ENCODE results near the gene SLC9A8.

Gene SLC9A8

GRCh38 chr20:49889001-49889934, 76.6 kb downstream of the SLC9A8 start:
- no peak for DNase-seq (ENCODE audit: extremely low read depth, low read depth)
- no peak for TF ChIP-seq CTCF (IDR thresholded peaks at IDR 0.05; ENCODE audit: low read depth, low read length)

- no peak for DNase-seq (ENCODE audit: extremely low read depth, low read depth)
- TF ChIP-seq CTCF (IDR thresholded peaks at IDR 0.05; ENCODE audit: low read depth, low read length) = no peak; the same call in 1 of the 2 replicates
Measured at GRCh38 chr20:49889935-49890333, 77.3 kb downstream of the SLC9A8 start.

- TF ChIP-seq CTCF (IDR thresholded peaks at IDR 0.05; ENCODE audit: low read depth, low read length) = no peak
- no peak for DNase-seq (ENCODE audit: extremely low read depth, low read depth)
Measured at GRCh38 chr20:49890471-49891361, 78.1 kb downstream of the SLC9A8 start.

GRCh38 chr20:49891476-49892110, 79.0 kb downstream of the SLC9A8 start:
- no peak for DNase-seq (ENCODE audit: extremely low read depth, low read depth)
- no peak for TF ChIP-seq CTCF (IDR thresholded peaks at IDR 0.05; ENCODE audit: low read depth, low read length)

- no peak for TF ChIP-seq CTCF (IDR thresholded peaks at IDR 0.05; ENCODE audit: low read depth, low read length)
- DNase-seq (ENCODE audit: extremely low read depth, low read depth) = no peak
Measured at GRCh38 chr20:49892260-49892659, 79.6 kb downstream of the SLC9A8 start.

GRCh38 chr20:49892817-49893216, 80.2 kb downstream of the SLC9A8 start:
- no peak for DNase-seq (ENCODE audit: extremely low read depth, low read depth)
- TF ChIP-seq CTCF (IDR thresholded peaks at IDR 0.05; ENCODE audit: low read depth, low read length) = no peak

Measured in AG09319 (cell line).